ENCODE results near the gene CD3G.
"Not testable (repeated sequence)": the region's sequence is repeated elsewhere in the genome, so short reads cannot be mapped to it uniquely, and the experiment has no call there.

- not testable (repeated sequence) for TF ChIP-seq TBP (IDR thresholded peaks at IDR 0.05; ENCODE audit: low read depth, low read length); CTCF (IDR thresholded peaks at IDR 0.05; ENCODE audit: control extremely low read depth in 1 of 3, insufficient read depth in 1 of 3, low read depth in 1 of 3, low read length in 3 of 3); RAD21 (IDR thresholded peaks at IDR 0.05 in 1 of 2, conservative IDR thresholded peaks at IDR 0.05 in 1 of 2; ENCODE audit: low read depth in 2 of 2, low read length in 2 of 2); GABPA (IDR thresholded peaks at IDR 0.05; ENCODE audit: borderline replicate concordance, insufficient read depth, low read length); MAFK (IDR thresholded peaks at IDR 0.05; ENCODE audit: low read depth, low read length); EZH2 (IDR thresholded peaks at IDR 0.05; ENCODE audit: low read depth, low read length, severe bottlenecking); ATF2 (IDR thresholded peaks at IDR 0.05; ENCODE audit: low read length); CHD2 (IDR thresholded peaks at IDR 0.05; ENCODE audit: low read length); SP2 (IDR thresholded peaks at IDR 0.05; ENCODE audit: low read length); NANOG (IDR thresholded peaks at IDR 0.05; ENCODE audit: insufficient read depth, low read depth, low read length, poor library complexity, severe bottlenecking); POLR2AphosphoS5 (IDR thresholded peaks at IDR 0.05; ENCODE audit: low read depth, low read length); POLR2A (IDR thresholded peaks at IDR 0.05; ENCODE audit: control extremely low read depth in 1 of 2, low read depth in 2 of 2, low read length in 2 of 2); JUN (IDR thresholded peaks at IDR 0.05; ENCODE audit: low read depth, low read length)
Observed at GRCh38 chr11:118308995-118309528, 35.1 kb upstream of the CD3G start.
